Panc1 (cell line): ENCODE results near the gene ATP1B4. TPM values are rescaled to one million over a fixed set of nuclear protein-coding genes. Genes with fewer than 3 reads are reported as not detected.

Experiments used
- ATAC-seq: fragments of 200-7000 bp; cut with Tn5 transposase; 2 replicates; pipeline ENCODE4 v1.9.1; 2020; ENCODE audit warnings: mild to moderate bottlenecking, moderate library complexity
- BruUV-seq: library from RNA; stranded (reverse); fragments of 400-500 nt; replicated peaks from 2 replicates; lab custom pipeline; 2021; lab: Mats Ljungman, UMichigan
- CTCF ChIA-PET: fragments of 300-600 bp; sonication (Branson Sonifier 250); formaldehyde crosslinking; loops from one replicate; lab custom pipeline; 2022; ENCODE audit warnings: antibody characterized with exemption; lab: Charles Lee
- POLR2A ChIA-PET: fragments of 300-600 bp; sonication (Branson Sonifier 250); formaldehyde crosslinking; loops from one replicate; lab custom pipeline; 2022; ENCODE audit warnings: antibody characterized with exemption; lab: Charles Lee
- DNase-seq: peaks from one replicate; pipeline ENCODE4 v3.0.0-alpha.2; 2010; ENCODE audit warnings: low read depth, low spot score
- H3K27ac ChIP-seq: 2 replicates; pipeline ENCODE4 v1.5.1; 2011; ENCODE audit warnings: mild to moderate bottlenecking, low read length, inconsistent platforms
- H3K27me3 ChIP-seq: fragments of 200-500 bp; sonication (Bioruptor generic); 2 replicates; pipeline ENCODE4 v1.6.0; 2014; ENCODE audit warnings: low read length, inconsistent platforms; ENCODE audit not compliant: control insufficient read depth, insufficient read depth
- H3K36me3 ChIP-seq: fragments of 200-500 bp; sonication (Bioruptor generic); 2 replicates; pipeline ENCODE4 v1.5.1; 2014; ENCODE audit warnings: inconsistent platforms, mild to moderate bottlenecking, low read length, moderate library complexity; ENCODE audit not compliant: control insufficient read depth, insufficient read depth
- H3K4me1 ChIP-seq: 2 replicates; pipeline ENCODE4 v1.5.1; 2011; ENCODE audit warnings: inconsistent platforms, mild to moderate bottlenecking, low read length, moderate library complexity; ENCODE audit not compliant: control insufficient read depth, insufficient read depth
- H3K4me3 ChIP-seq, 2 experiments: 2 replicates each; pipeline ENCODE4 v1.5.1; 2011 to 2012; ENCODE audit warnings: low read depth in 2 of 2, low read length in 2 of 2, mild to moderate bottlenecking in 2 of 2, inconsistent platforms in 1 of 2, moderate library complexity in 1 of 2
- H3K9me3 ChIP-seq: fragments of 200-500 bp; sonication (Bioruptor generic); 2 replicates; pipeline ENCODE4 v1.5.1; 2014; ENCODE audit warnings: low read depth, mild to moderate bottlenecking, inconsistent platforms, low read length, moderate library complexity; ENCODE audit not compliant: control insufficient read depth, insufficient read depth
- POLR2AphosphoS5 ChIP-seq: IDR thresholded peaks from 2 replicates; pipeline ENCODE4 v1.6.1; 2012; ENCODE audit warnings: mild to moderate bottlenecking, low read depth, low read length, moderate library complexity
- REST ChIP-seq, 2 experiments: IDR thresholded peaks; 2 replicates each; pipeline ENCODE4 v1.6.1; 2011 to 2012; ENCODE audit warnings: low read depth in 2 of 2, control low read depth in 1 of 2, low read length in 1 of 2, mild to moderate bottlenecking in 1 of 2, moderate library complexity in 1 of 2; ENCODE audit not compliant: insufficient read depth in 1 of 2
- SIN3A ChIP-seq: IDR thresholded peaks from 2 replicates; pipeline ENCODE4 v1.6.1; 2012; ENCODE audit warnings: low read depth, mild to moderate bottlenecking, low read length, moderate library complexity, borderline replicate concordance; ENCODE audit not compliant: insufficient read depth
- TCF7L2 ChIP-seq: IDR thresholded peaks from 2 replicates; pipeline ENCODE4 v1.6.1; 2011; ENCODE audit warnings: mild to moderate bottlenecking, low read depth, low read length, inconsistent platforms
- in situ Hi-C: cut with HindIII; loops from 2 replicates; pipeline ENCODE4 v1.10.0; 2016; ENCODE audit warnings: low sequenced_read_pairs, low pct_unique_long_range_greater_than_20kb
- intact Hi-C: fragments of 100-400 bp; cut with micrococcal nuclease; formaldehyde crosslinking; loops from one replicate; pipeline ENCODE4 v1.10.0; 2022; ENCODE audit not compliant: unreplicated experiment
- total RNA-seq: library from RNA; stranded (reverse); gene quantifications from one replicate; pipeline ENCODE4 v1.2.1, GENCODE V29; 2021; ENCODE audit not compliant: unreplicated experiment
- TF ChIP-seq, protein P1 (sequence below): fragments of 450-650 bp; IDR thresholded peaks from 2 replicates; pipeline ENCODE4 v1.5.1; 2017; ENCODE audit warnings: mild to moderate bottlenecking

Gene ATP1B4
- total RNA-seq, 1 experiment from 2014 or later: not detected

GRCh38 chrX:120377179-120377578 lies 15.3 kb downstream of the ATP1B4 start:
- intact Hi-C loops: no loop called here
- H3K27ac ChIP-seq: no peak overlapping the region
- no peaks in the 10 kb centered on the region for H3K9me3 ChIP-seq
- ChIA-PET POLR2A (no interaction called here), CTCF (no interaction called here)
- TF ChIP-seq TCF7L2 (no peak), REST (IDR thresholded peaks at IDR 0.05; ENCODE audit: insufficient read depth in 1 of 2, low read depth in 2 of 2, low read length in 1 of 2) (no peak), SIN3A (no peak), POLR2AphosphoS5 (no peak)
- TF ChIP-seq, protein P1, sequence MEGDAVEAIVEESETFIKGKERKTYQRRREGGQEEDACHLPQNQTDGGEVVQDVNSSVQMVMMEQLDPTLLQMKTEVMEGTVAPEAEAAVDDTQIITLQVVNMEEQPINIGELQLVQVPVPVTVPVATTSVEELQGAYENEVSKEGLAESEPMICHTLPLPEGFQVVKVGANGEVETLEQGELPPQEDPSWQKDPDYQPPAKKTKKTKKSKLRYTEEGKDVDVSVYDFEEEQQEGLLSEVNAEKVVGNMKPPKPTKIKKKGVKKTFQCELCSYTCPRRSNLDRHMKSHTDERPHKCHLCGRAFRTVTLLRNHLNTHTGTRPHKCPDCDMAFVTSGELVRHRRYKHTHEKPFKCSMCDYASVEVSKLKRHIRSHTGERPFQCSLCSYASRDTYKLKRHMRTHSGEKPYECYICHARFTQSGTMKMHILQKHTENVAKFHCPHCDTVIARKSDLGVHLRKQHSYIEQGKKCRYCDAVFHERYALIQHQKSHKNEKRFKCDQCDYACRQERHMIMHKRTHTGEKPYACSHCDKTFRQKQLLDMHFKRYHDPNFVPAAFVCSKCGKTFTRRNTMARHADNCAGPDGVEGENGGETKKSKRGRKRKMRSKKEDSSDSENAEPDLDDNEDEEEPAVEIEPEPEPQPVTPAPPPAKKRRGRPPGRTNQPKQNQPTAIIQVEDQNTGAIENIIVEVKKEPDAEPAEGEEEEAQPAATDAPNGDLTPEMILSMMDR: no peak
- no peak overlapping the region for H3K4me3 ChIP-seq
- H3K4me1 ChIP-seq: no peaks in the 10 kb centered on the region
- ATAC-seq (no peak), DNase-seq (no peak)
- peaks cover 6% of the 10 kb centered on the region for H3K27me3 ChIP-seq
- BruUV-seq: no TSS peak
- no peaks in the 10 kb centered on the region for H3K36me3 ChIP-seq
- in situ Hi-C loops: no loop called here

DNA sequence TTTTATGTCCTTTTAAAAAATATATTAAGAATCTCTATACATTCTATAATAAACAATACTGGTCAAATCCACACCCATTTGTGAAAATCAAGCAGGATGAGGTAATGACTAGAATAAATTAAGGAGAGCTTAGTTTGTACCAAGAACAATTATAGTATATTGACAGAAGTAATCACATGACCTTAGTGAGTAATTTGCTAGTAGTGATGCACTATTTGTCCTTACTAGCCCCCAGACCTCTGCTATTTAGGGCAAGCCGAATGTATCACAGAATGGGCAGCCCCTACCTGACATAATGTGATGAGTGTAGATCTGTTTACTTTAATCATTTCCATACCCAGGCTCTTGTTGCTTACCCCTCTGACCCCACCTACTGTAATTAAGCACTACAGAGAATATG lies 15.8 kb downstream of the ATP1B4 start:
- intact Hi-C loops (no loop called here), in situ Hi-C loops (no loop called here)
- no peaks in the 10 kb centered on the region for H3K36me3 ChIP-seq
- no peak for DNase-seq
- H3K4me3 ChIP-seq: no peak overlapping the region
- TF ChIP-seq TCF7L2 (no peak), POLR2AphosphoS5 (no peak), SIN3A (no peak)
- TF ChIP-seq, protein P1: no peak
- ChIA-PET POLR2A (no interaction called here), CTCF (no interaction called here)
- ATAC-seq: no peak
- no peaks in the 10 kb centered on the region for H3K4me1 ChIP-seq
- H3K9me3 ChIP-seq: no peaks in the 10 kb centered on the region
- BruUV-seq: no TSS peak
- H3K27ac ChIP-seq: no peak overlapping the region
- peaks cover 6% of the 10 kb centered on the region; the same call in 1 of the 2 replicates for H3K27me3 ChIP-seq

- ChIA-PET CTCF (no interaction called here), POLR2A (no interaction called here)
- intact Hi-C loops: no loop called here
These were observed 16.7 kb downstream of the ATP1B4 start for GRCh38 chrX:120378570-120378969.

More at GRCh38 chrX:120378570-120378969, 16.7 kb downstream of the ATP1B4 start:
- no TSS peak for BruUV-seq
- Histone ChIP-seq H3K9me3 (no peaks in the 10 kb centered on the region), H3K36me3 (no peaks in the 10 kb centered on the region), H3K27ac (no peak overlapping the region), H3K4me1 (no peaks in the 10 kb centered on the region), H3K4me3 (no peak overlapping the region), H3K27me3 (peaks cover 6% of the 10 kb centered on the region; the same call in 1 of the 2 replicates)
- TF ChIP-seq REST (IDR thresholded peaks at IDR 0.05; ENCODE audit: insufficient read depth in 1 of 2, low read depth in 2 of 2, low read length in 1 of 2) (no peak), POLR2AphosphoS5 (no peak), TCF7L2 (no peak), SIN3A (no peak)
- TF ChIP-seq, protein P1: no peak
- in situ Hi-C loops: no loop called here
- DNase-seq (no peak), ATAC-seq (no peak)
